Endothelial cell of umbilical vein (primary cell): Measurements from ENCODE around the gene MLPH. TPM values are rescaled to one million over a fixed set of nuclear protein-coding genes. Genes with fewer than 3 reads are reported as not detected.

Experiments
- BruUV-seq: library from RNA; stranded (reverse); fragments of 400-500 nt; replicated peaks from 2 replicates; lab custom pipeline; 2021; lab: Mats Ljungman, UMichigan
- CTCF ChIA-PET: fragments of 300-600, 350-600 bp; sonication (Branson Sonifier 250); formaldehyde crosslinking; loops from one replicate; lab custom pipeline; 2021; ENCODE audit warnings: antibody characterized with exemption, inconsistent platforms; lab: Charles Lee
- POLR2A ChIA-PET: fragments of 300-600, 350-600 bp; sonication (Branson Sonifier 250); formaldehyde crosslinking; loops from one replicate; lab custom pipeline; 2021; ENCODE audit warnings: antibody characterized with exemption, inconsistent platforms; lab: Charles Lee
- DNase-seq: peaks from one replicate; pipeline ENCODE4 v3.0.0-alpha.2; 2011; ENCODE audit warnings: low read depth, low spot score
- FAIRE-seq: peaks from 2 replicates; lab custom pipeline; 2011; peaks lifted over from hg19 to GRCh38; lab: Jason Lieb, UNC
- H2AFZ ChIP-seq: 2 replicates; pipeline ENCODE4 v1.6.0; 2012; ENCODE audit warnings: low read depth, low read length, control low read depth, inconsistent platforms
- H3K27ac ChIP-seq: 2 replicates; pipeline ENCODE4 v1.5.1; 2011; ENCODE audit warnings: low read depth, mild to moderate bottlenecking, control low read depth, low read length, moderate library complexity; ENCODE audit not compliant: insufficient read depth
- H3K27me3 ChIP-seq, 2 experiments: 2 replicates each; pipeline versions ENCODE4 v1.6.0 to v1.6.1; 2011; ENCODE audit warnings: low read length in 2 of 2, mixed read lengths in 1 of 2; ENCODE audit not compliant: control insufficient read depth in 2 of 2, insufficient read depth in 2 of 2
- H3K36me3 ChIP-seq, 2 experiments: 2 replicates in 1 of 2; 3 replicates in 1 of 2; pipeline ENCODE4 v1.5.1; 2011; ENCODE audit warnings: low read length in 2 of 2, mild to moderate bottlenecking in 1 of 2, moderate library complexity in 1 of 2; ENCODE audit not compliant: control insufficient read depth in 2 of 2, insufficient read depth in 2 of 2; ENCODE audit errors: extremely low read depth in 1 of 2
- H3K4me1 ChIP-seq: 3 replicates; pipeline ENCODE4 v1.5.1; 2011; ENCODE audit warnings: mild to moderate bottlenecking, low read length; ENCODE audit not compliant: control insufficient read depth, insufficient read depth; ENCODE audit errors: extremely low read depth
- H3K4me2 ChIP-seq: 2 replicates; pipeline ENCODE4 v1.6.1; 2011; ENCODE audit warnings: low read length, control low read depth, mixed read lengths; ENCODE audit not compliant: insufficient read depth
- H3K4me3 ChIP-seq, 3 experiments: fragments of 200-600 bp in 1 of 3; sonication (generic), shearing (Covaris generic) in 1 of 3; replicated peaks in 1 of 3; 2 replicates each; pipeline ENCODE4 v1.5.1; 2011 to 2016; ENCODE audit warnings: control low read depth in 3 of 3, low read length in 3 of 3, mild to moderate bottlenecking in 2 of 3, inconsistent platforms in 1 of 3, low read depth in 1 of 3, moderate library complexity in 1 of 3; ENCODE audit not compliant: insufficient read depth in 1 of 3
- H3K79me2 ChIP-seq: 2 replicates; pipeline ENCODE4 v1.6.0; 2012; ENCODE audit warnings: low read length, inconsistent platforms; ENCODE audit not compliant: control insufficient read depth, insufficient read depth
- H3K9ac ChIP-seq: replicated peaks from 2 replicates; pipeline ENCODE3; 2011; ENCODE audit warnings: low read length, control low read depth; ENCODE audit not compliant: insufficient read depth; ENCODE audit errors: extremely low read depth
- H3K9me1 ChIP-seq: replicated peaks from 3 replicates; pipeline ENCODE4 v1.6.0; 2011; ENCODE audit warnings: mild to moderate bottlenecking, low read length; ENCODE audit not compliant: control insufficient read depth, insufficient read depth; ENCODE audit errors: extremely low read depth
- H3K9me3 ChIP-seq: replicated peaks from 2 replicates; pipeline ENCODE4 v1.5.1; 2012; ENCODE audit warnings: low read length, inconsistent platforms; ENCODE audit not compliant: control insufficient read depth, insufficient read depth
- H4K20me1 ChIP-seq: replicated peaks from 2 replicates; pipeline ENCODE3; 2011; ENCODE audit warnings: mild to moderate bottlenecking, low read length; ENCODE audit not compliant: control insufficient read depth, insufficient read depth; ENCODE audit errors: extremely low read depth
- EZH2 ChIP-seq: IDR thresholded peaks from 2 replicates; pipeline ENCODE4 v1.6.1; 2012; ENCODE audit warnings: borderline replicate concordance, low read depth, mild to moderate bottlenecking, moderate library complexity, low read length, inconsistent platforms; ENCODE audit not compliant: severe bottlenecking
- FOS ChIP-seq: IDR thresholded peaks from 2 replicates; pipeline ENCODE4 v1.6.1; 2011; ENCODE audit warnings: mild to moderate bottlenecking, low read length, moderate library complexity, borderline replicate concordance; ENCODE audit not compliant: insufficient read depth
- GATA2 ChIP-seq: IDR thresholded peaks from 2 replicates; pipeline ENCODE4 v1.7.0; 2011; ENCODE audit warnings: low read depth, mild to moderate bottlenecking, moderate library complexity, mixed read lengths, low read length; ENCODE audit not compliant: insufficient read length, insufficient read depth
- JUN ChIP-seq: IDR thresholded peaks from 2 replicates; pipeline ENCODE4 v1.6.1; 2011; ENCODE audit warnings: borderline replicate concordance, low read depth; ENCODE audit not compliant: insufficient read length, insufficient read depth
- MAX ChIP-seq: IDR thresholded peaks from 2 replicates; pipeline ENCODE4 v1.6.1; 2011; ENCODE audit not compliant: insufficient read depth, insufficient read length
- MYC ChIP-seq: IDR thresholded peaks from one replicate; pipeline ENCODE4 v1.6.1; 2011; ENCODE audit warnings: mild to moderate bottlenecking, low read depth, low read length
- POLR2A ChIP-seq: IDR thresholded peaks from 2 replicates; pipeline ENCODE4 v1.6.1; 2012; ENCODE audit warnings: low read depth, mild to moderate bottlenecking, control low read depth, low read length
- POLR2AphosphoS5 ChIP-seq: IDR thresholded peaks from 2 replicates; pipeline ENCODE4 v1.6.1; 2012; ENCODE audit warnings: low read depth, mild to moderate bottlenecking, control low read depth, low read length, moderate library complexity; ENCODE audit not compliant: insufficient read depth
- dilution Hi-C: fragments of 300-500 bp; cut with MboI; formaldehyde crosslinking; loops from one replicate; pipeline ENCODE4 v1.15.0; 2019; ENCODE audit warnings: low sequenced_read_pairs; ENCODE audit not compliant: extremely low pct_ligation_motif_present
- intact Hi-C: fragments of 100-400 bp; cut with micrococcal nuclease; formaldehyde crosslinking; loops from one replicate; pipeline ENCODE4 v1.10.0; 2022
- polyA plus RNA-seq, 4 experiments: library from polyadenylated mRNA; depleted of rRNA in 3 of 4; stranded (reverse) in 3 of 4; unstranded in 1 of 4; fragments of >200 nt; gene quantifications; 2 replicates each; pipeline versions ENCODE4 v1.2.1 to v1.2.3, GENCODE V29; 2011 to 2012; ENCODE audit warnings: missing spikeins in 1 of 4
- total RNA-seq: library from RNA; stranded (reverse); gene quantifications from 2 replicates; pipeline ENCODE4 v1.2.3, GENCODE V29; 2021
- TF ChIP-seq, protein P1 (sequence below), 2 donors: IDR thresholded peaks; 1 replicate in 1 of 2; 2 replicates in 1 of 2; pipeline ENCODE4 v1.5.1; 2011; ENCODE audit warnings: low read length in 2 of 2, mild to moderate bottlenecking in 2 of 2, moderate library complexity in 2 of 2, control low read depth in 1 of 2, inconsistent platforms in 1 of 2, low read depth in 1 of 2; ENCODE audit not compliant: insufficient read depth in 1 of 2; ENCODE audit errors: extremely low read depth in 1 of 2

The MLPH gene
- total and polyA plus RNA-seq, 2 donors (not counting 3 experiments of a cell fraction or from before 2014, with no cell fraction given) = not detected

DNA sequence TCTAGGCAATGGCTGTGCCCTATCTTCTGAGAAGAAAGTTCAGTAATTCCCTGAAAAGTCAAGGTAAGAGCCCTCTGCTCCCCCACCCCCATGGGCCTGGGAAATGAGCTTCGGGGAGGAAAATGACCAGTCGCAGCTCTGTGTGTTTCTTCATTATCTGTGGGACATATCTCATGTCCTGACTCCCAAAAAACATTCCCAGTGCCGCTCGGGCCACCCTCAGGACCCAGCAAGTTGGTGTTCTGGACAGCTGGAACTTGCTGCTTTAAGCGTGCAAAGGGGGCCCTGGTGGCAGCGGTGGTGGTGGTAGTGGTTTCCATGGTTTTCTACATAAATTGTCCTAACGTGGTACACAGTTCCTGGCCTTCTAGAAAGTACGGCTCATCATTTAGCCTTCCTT is 62.2 kb downstream of the MLPH start:
- FAIRE-seq (no peak), DNase-seq (no peak)
- H3K9me1 ChIP-seq = no peaks in the 10 kb centered on the region
- H3K4me1 ChIP-seq = no peaks in the 10 kb centered on the region
- intact Hi-C loops = no loop called here
- CTCF ChIA-PET = interaction anchor here (1.3 to 1.9 kb wide), 3 partner anchors 11 to 36 kb away, joined by 3 to 9 read pairs (median 9); no protein-coding TSS in a partner anchor
- H4K20me1 ChIP-seq = no peaks in the 10 kb centered on the region
- dilution Hi-C loops = no loop called here
- H3K9ac ChIP-seq = no peak overlapping the region
- no peak overlapping the region for H3K4me3 ChIP-seq
- H3K36me3 ChIP-seq = no peaks in the 10 kb centered on the region
- no peak overlapping the region for H2AFZ ChIP-seq
- no peak for TF ChIP-seq POLR2A
- no peak for TF ChIP-seq MAX
- TF ChIP-seq POLR2AphosphoS5 = no peak
- TF ChIP-seq, protein P1, sequence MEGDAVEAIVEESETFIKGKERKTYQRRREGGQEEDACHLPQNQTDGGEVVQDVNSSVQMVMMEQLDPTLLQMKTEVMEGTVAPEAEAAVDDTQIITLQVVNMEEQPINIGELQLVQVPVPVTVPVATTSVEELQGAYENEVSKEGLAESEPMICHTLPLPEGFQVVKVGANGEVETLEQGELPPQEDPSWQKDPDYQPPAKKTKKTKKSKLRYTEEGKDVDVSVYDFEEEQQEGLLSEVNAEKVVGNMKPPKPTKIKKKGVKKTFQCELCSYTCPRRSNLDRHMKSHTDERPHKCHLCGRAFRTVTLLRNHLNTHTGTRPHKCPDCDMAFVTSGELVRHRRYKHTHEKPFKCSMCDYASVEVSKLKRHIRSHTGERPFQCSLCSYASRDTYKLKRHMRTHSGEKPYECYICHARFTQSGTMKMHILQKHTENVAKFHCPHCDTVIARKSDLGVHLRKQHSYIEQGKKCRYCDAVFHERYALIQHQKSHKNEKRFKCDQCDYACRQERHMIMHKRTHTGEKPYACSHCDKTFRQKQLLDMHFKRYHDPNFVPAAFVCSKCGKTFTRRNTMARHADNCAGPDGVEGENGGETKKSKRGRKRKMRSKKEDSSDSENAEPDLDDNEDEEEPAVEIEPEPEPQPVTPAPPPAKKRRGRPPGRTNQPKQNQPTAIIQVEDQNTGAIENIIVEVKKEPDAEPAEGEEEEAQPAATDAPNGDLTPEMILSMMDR (IDR thresholded peaks at IDR 0.05; ENCODE audit: extremely low read depth in 1 of 2, insufficient read depth in 1 of 2, low read depth in 1 of 2, low read length in 2 of 2) = no peak
- TF ChIP-seq EZH2 = no peak
- TF ChIP-seq FOS = no peak
- no peak for TF ChIP-seq MYC
- TF ChIP-seq JUN = no peak
- TF ChIP-seq GATA2 = no peak
- H3K4me2 ChIP-seq = no peak overlapping the region
- POLR2A ChIA-PET = no interaction called here
- H3K79me2 ChIP-seq = no peaks in the 10 kb centered on the region
- no peaks in the 10 kb centered on the region for H3K9me3 ChIP-seq
- no TSS peak for BruUV-seq
- no peak overlapping the region for H3K27ac ChIP-seq
- H3K27me3 ChIP-seq = no peaks in the 10 kb centered on the region
